ENCODE measurements around the gene CEP170B. TPM values are rescaled to one million over a fixed set of nuclear protein-coding genes. Genes with fewer than 3 reads are reported as not detected.

CEP170B gene
- total and polyA plus RNA-seq, 9 of the 15 experiments (the other 6 are each of a cell fraction or from before 2014, with no cell fraction given), result 0.01 to 10.2 (median 2.2) TPM

GRCh38 chr14:104876251-104876699 lies 11.2 kb downstream of the CEP170B start:
- DNase-seq (ENCODE audit: extremely low read depth in 1 of 4, low spot score in 3 of 4), result peak; percentile 53 to 91 (median 87)
- in situ Hi-C loops (cut with MboI) (no loop called here), intact Hi-C loops (cut with micrococcal nuclease) (loop anchor here (10.0 kb wide), 1 partner anchor 111 kb away; no protein-coding TSS in a partner anchor)
- H3K9me3 ChIP-seq (replicated peaks; ENCODE audit: control insufficient read depth, insufficient read depth, low read depth, low read length), result no peaks in the 10 kb centered on the region
- H3K9me1 ChIP-seq (ENCODE audit: control insufficient read depth, insufficient read depth, low read length), result no peaks in the 10 kb centered on the region
- no peak overlapping the region for H3K4me2 ChIP-seq (ENCODE audit: insufficient read depth, low read length)
- no peak overlapping the region for H2AFZ ChIP-seq (ENCODE audit: low read depth, low read length)
- ChIA-PET CTCF (ENCODE audit: low intra/inter-chr PET ratio) (no interaction called here), POLR2A (interaction anchor here (0.5 to 0.7 kb wide), 3 partner anchors 85 to 333 kb away, joined by 3 read pairs; no protein-coding TSS in a partner anchor)
- H3K27me3 ChIP-seq (ENCODE audit: control insufficient read depth in 2 of 2, insufficient read depth in 2 of 2, low read length in 2 of 2), result no peaks in the 10 kb centered on the region
- peak; percentile 92 for FAIRE-seq
- no peaks in the 10 kb centered on the region; the same call in 2 of the 3 replicates for H3K79me2 ChIP-seq (ENCODE audit: control insufficient read depth, insufficient read depth, low read length)
- H3K4me3 ChIP-seq, result no peak overlapping the region
- peaks cover 0 to 59% of the 10 kb centered on the region in 2 experiments; a peak in 3 of 5 replicates for H3K4me1 ChIP-seq (replicated peaks in 1 of 2; ENCODE audit: control insufficient read depth in 2 of 2, insufficient read depth in 2 of 2, low read length in 2 of 2)
- peaks cover 5% of the 10 kb centered on the region; the same call in 2 of the 3 replicates for H3K36me3 ChIP-seq (ENCODE audit: control insufficient read depth, insufficient read depth, low read length)
- 20% methylated on average over 1 of the region's 8 CpGs for WGBS (ENCODE audit: insufficient coverage, low coverage, missing lambda C conversion rate)
- peak overlapping the region in 1 of 2 experiments; percentile 71; a peak in 2 of 4 replicates for H3K9ac ChIP-seq (ENCODE audit: insufficient read depth in 1 of 2, low read depth in 2 of 2, low read length in 2 of 2)
- no peaks in the 10 kb centered on the region for H4K20me1 ChIP-seq (replicated peaks; ENCODE audit: control insufficient read depth, insufficient read depth, low read length)
- no TSS peak for BruUV-seq (replicated peaks)
- peak; percentile 95 for ATAC-seq
- H3K27ac ChIP-seq (ENCODE audit: extremely low read depth, low read depth, low read length), result no peak overlapping the region
- TF ChIP-seq SREBF1 (IDR thresholded peaks at IDR 0.05; ENCODE audit: borderline replicate concordance, low read depth, low read length) (no peak), VEZF1 (CRISPR knock-in tag; IDR thresholded peaks at IDR 0.05) (peak; percentile 68), FOXM1 (IDR thresholded peaks at IDR 0.05; ENCODE audit: low read depth) (no peak), FOXM1 (CRISPR knock-in tag; IDR thresholded peaks at IDR 0.05; ENCODE audit: low read depth) (no peak), ZNF41 (CRISPR knock-in tag; conservative IDR thresholded peaks at IDR 0.05) (no peak), NFIC (IDR thresholded peaks at IDR 0.05) (peak; percentile 93), ZNF134 (CRISPR knock-in tag; conservative IDR thresholded peaks at IDR 0.05) (no peak), FOXA1 (IDR thresholded peaks at IDR 0.05; ENCODE audit: borderline replicate concordance) (no peak)

Measured in K562 (cell line).